Measurements from ENCODE around the gene WAPL.

DNA sequence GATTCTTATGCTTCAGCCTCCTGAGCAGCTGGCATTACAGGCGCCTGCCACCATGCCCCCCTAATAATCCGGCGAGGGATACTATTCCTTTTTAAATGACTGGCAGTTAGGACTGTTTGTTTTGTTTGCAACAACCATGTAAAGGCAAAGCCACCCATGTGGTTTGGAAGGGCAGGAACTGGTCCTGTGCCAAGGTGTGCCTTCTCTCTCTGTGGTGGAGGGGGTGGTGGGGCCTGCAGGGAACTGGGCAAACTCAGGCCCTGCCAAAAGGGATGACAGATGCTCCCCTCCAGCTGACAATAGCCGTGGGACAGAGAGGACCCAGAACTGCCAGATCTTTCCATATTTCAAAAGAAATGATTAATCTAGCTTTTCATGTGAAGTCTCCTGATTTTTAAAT is 23.5 kb upstream of the WAPL start:
- no peak for TF ChIP-seq CEBPB (IDR thresholded peaks at IDR 0.05)
- no peak for TF ChIP-seq RAD21 (conservative IDR thresholded peaks at IDR 0.05 in 1 of 2, IDR thresholded peaks at IDR 0.05 in 1 of 2)
- TF ChIP-seq CTCF (IDR thresholded peaks at IDR 0.05) = no peak
- TF ChIP-seq EP300 (IDR thresholded peaks at IDR 0.05) = no peak
- TF ChIP-seq POLR2A (IDR thresholded peaks at IDR 0.05; ENCODE audit: low read length) = no peak
- TF ChIP-seq ZC3H11A (IDR thresholded peaks at IDR 0.05) = no peak
- TF ChIP-seq, protein P1, sequence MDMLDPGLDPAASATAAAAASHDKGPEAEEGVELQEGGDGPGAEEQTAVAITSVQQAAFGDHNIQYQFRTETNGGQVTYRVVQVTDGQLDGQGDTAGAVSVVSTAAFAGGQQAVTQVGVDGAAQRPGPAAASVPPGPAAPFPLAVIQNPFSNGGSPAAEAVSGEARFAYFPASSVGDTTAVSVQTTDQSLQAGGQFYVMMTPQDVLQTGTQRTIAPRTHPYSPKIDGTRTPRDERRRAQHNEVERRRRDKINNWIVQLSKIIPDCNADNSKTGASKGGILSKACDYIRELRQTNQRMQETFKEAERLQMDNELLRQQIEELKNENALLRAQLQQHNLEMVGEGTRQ (IDR thresholded peaks at IDR 0.05) = no peak
- TF ChIP-seq, protein P2, sequence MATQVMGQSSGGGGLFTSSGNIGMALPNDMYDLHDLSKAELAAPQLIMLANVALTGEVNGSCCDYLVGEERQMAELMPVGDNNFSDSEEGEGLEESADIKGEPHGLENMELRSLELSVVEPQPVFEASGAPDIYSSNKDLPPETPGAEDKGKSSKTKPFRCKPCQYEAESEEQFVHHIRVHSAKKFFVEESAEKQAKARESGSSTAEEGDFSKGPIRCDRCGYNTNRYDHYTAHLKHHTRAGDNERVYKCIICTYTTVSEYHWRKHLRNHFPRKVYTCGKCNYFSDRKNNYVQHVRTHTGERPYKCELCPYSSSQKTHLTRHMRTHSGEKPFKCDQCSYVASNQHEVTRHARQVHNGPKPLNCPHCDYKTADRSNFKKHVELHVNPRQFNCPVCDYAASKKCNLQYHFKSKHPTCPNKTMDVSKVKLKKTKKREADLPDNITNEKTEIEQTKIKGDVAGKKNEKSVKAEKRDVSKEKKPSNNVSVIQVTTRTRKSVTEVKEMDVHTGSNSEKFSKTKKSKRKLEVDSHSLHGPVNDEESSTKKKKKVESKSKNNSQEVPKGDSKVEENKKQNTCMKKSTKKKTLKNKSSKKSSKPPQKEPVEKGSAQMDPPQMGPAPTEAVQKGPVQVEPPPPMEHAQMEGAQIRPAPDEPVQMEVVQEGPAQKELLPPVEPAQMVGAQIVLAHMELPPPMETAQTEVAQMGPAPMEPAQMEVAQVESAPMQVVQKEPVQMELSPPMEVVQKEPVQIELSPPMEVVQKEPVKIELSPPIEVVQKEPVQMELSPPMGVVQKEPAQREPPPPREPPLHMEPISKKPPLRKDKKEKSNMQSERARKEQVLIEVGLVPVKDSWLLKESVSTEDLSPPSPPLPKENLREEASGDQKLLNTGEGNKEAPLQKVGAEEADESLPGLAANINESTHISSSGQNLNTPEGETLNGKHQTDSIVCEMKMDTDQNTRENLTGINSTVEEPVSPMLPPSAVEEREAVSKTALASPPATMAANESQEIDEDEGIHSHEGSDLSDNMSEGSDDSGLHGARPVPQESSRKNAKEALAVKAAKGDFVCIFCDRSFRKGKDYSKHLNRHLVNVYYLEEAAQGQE (IDR thresholded peaks at IDR 0.05) = no peak
- TF ChIP-seq, protein P3, sequence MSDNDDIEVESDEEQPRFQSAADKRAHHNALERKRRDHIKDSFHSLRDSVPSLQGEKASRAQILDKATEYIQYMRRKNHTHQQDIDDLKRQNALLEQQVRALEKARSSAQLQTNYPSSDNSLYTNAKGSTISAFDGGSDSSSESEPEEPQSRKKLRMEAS (IDR thresholded peaks at IDR 0.05) = no peak
- no peak for TF ChIP-seq PBX3 (IDR thresholded peaks at IDR 0.05)
- no peak for TF ChIP-seq CBX2 (IDR thresholded peaks at IDR 0.05; ENCODE audit: borderline replicate concordance, low read depth)

Measured in A549 (cell line).